ENCODE data around the gene MCM3.

Gene MCM3

GRCh38 chr6:52284460-52285176, at the start of gene MCM3:
TSS of gene MCM3 (minus strand) at chr6:52284742. CDS start at chr6:52284674, 68 bp downstream.
- Histone ChIP-seq H3K36me3 (ENCODE audit: control insufficient read depth in 1 of 2, insufficient read depth in 2 of 2, low read length in 2 of 2) (peaks cover 15 to 29% of the 10 kb centered on the region in 2 donors), H3K27ac (ENCODE audit: low read length) (peak within 1 kb of the TSS; percentile 37), H3K9me3 (ENCODE audit: control insufficient read depth in 1 of 2, low read length in 2 of 2) (no peaks in the 10 kb centered on the region), H3K4me1 (ENCODE audit: control insufficient read depth in 1 of 2, insufficient read depth in 2 of 2, low read length in 2 of 2) (peaks cover 6 to 21% of the 10 kb centered on the region in 2 donors), H3K4me3 (ENCODE audit: low read depth in 1 of 2, low read length in 2 of 2) (peak within 1 kb of the TSS; percentile 78 to 81), H3K27me3 (ENCODE audit: low read depth, low read length) (no peaks in the 10 kb centered on the region)

DNA sequence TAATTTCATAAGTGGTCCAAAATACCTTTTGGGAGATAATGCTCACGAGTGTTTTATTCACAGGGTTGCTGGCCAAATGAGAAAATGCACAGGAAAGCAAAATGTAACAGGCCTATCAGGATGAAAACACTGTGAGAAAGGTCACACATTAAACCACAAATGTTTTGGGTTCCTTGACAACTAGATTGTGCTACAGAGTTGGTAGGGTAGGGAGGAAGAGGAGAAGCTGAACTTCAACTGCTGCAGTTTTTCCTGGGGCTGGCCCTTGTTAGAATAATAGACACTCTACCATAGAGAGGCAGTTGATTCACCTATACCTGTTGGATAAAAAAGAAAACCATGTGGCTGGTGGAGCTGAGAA, 49.3 kb upstream of the MCM3 start:
- H3K36me3 ChIP-seq (ENCODE audit: control insufficient read depth in 1 of 2, insufficient read depth in 2 of 2, low read length in 2 of 2), result no peaks in the 10 kb centered on the region
- H3K27me3 ChIP-seq (ENCODE audit: low read depth, low read length), result no peaks in the 10 kb centered on the region
- no peak overlapping the region for H3K27ac ChIP-seq (ENCODE audit: low read length)
- H3K4me1 ChIP-seq (ENCODE audit: control insufficient read depth in 1 of 2, insufficient read depth in 2 of 2, low read length in 2 of 2), result peaks cover 0 to 4% of the 10 kb centered on the region in 2 donors
- no peaks in the 10 kb centered on the region for H3K9me3 ChIP-seq (ENCODE audit: control insufficient read depth in 1 of 2, low read length in 2 of 2)
- H3K4me3 ChIP-seq (ENCODE audit: low read depth in 1 of 2, low read length in 2 of 2), result no peak overlapping the region

- no peaks in the 10 kb centered on the region for H3K9me3 ChIP-seq (ENCODE audit: control insufficient read depth in 1 of 2, low read length in 2 of 2)
- no peak overlapping the region for H3K27ac ChIP-seq (ENCODE audit: low read length)
- no peaks in the 10 kb centered on the region for H3K27me3 ChIP-seq (ENCODE audit: low read depth, low read length)
- H3K36me3 ChIP-seq (ENCODE audit: control insufficient read depth in 1 of 2, insufficient read depth in 2 of 2, low read length in 2 of 2), result no peaks in the 10 kb centered on the region
- no peak overlapping the region for H3K4me3 ChIP-seq (ENCODE audit: low read depth in 1 of 2, low read length in 2 of 2)
- H3K4me1 ChIP-seq (ENCODE audit: control insufficient read depth in 1 of 2, insufficient read depth in 2 of 2, low read length in 2 of 2), result peaks cover 0 to 4% of the 10 kb centered on the region in 2 donors
Observed at GRCh38 chr6:52331793-52332457, 47.4 kb upstream of the MCM3 start.

DNA sequence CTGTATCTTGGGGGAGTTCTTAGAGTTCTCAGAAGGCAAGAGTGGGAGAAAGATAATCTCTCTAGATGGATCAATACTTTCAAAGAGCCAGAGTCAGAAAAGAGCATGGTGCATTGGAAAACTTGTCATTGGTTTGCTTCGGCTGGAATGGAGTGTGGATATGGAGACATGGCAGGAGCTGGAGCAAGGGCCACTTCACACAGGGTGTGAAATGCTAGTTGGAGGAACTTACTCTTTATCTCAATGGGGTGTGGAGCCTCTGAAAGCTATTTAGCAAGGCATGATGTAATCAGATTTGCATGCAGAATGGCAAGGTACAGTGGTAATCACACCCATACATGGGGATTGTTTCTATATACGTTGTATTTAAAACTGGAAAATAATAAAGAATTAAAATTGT, 45.9 kb upstream of the MCM3 start:
- Histone ChIP-seq H3K36me3 (ENCODE audit: control insufficient read depth in 1 of 2, insufficient read depth in 2 of 2, low read length in 2 of 2) (no peaks in the 10 kb centered on the region), H3K4me1 (ENCODE audit: control insufficient read depth in 1 of 2, insufficient read depth in 2 of 2, low read length in 2 of 2) (peaks cover 0 to 4% of the 10 kb centered on the region in 2 donors), H3K27me3 (ENCODE audit: low read depth, low read length) (no peaks in the 10 kb centered on the region), H3K9me3 (ENCODE audit: control insufficient read depth in 1 of 2, low read length in 2 of 2) (no peaks in the 10 kb centered on the region), H3K27ac (ENCODE audit: low read length) (peak overlapping the region; percentile 27), H3K4me3 (ENCODE audit: low read depth in 1 of 2, low read length in 2 of 2) (no peak overlapping the region)

GRCh38 chr6:52328729-52329128, 44.2 kb upstream of the MCM3 start:
- Histone ChIP-seq H3K9me3 (ENCODE audit: control insufficient read depth in 1 of 2, low read length in 2 of 2) (no peaks in the 10 kb centered on the region), H3K27ac (ENCODE audit: low read length) (no peak overlapping the region), H3K27me3 (ENCODE audit: low read depth, low read length) (no peaks in the 10 kb centered on the region), H3K4me3 (ENCODE audit: low read depth in 1 of 2, low read length in 2 of 2) (no peak overlapping the region), H3K36me3 (ENCODE audit: control insufficient read depth in 1 of 2, insufficient read depth in 2 of 2, low read length in 2 of 2) (no peaks in the 10 kb centered on the region), H3K4me1 (ENCODE audit: control insufficient read depth in 1 of 2, insufficient read depth in 2 of 2, low read length in 2 of 2) (peaks cover 0 to 4% of the 10 kb centered on the region in 2 donors)

DNA sequence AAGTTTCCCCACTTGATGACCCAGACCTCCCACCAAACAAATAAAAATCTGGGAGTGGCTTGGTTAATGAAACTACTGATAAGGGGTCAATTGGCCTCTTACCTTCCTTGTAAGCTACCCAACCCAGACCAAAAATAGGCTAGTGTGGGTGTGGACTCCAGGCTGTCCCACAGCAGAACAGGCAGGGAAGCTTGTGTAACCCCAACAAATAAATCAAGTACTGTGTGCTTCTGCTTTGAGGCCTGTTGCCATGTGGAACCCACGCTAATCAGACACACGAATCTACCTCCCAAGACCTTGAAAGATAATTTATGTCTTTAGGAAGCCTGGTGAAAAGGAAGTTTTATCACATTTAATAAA, 43.7 kb upstream of the MCM3 start:
- no peak overlapping the region for H3K4me3 ChIP-seq (ENCODE audit: low read depth in 1 of 2, low read length in 2 of 2)
- H3K4me1 ChIP-seq (ENCODE audit: control insufficient read depth in 1 of 2, insufficient read depth in 2 of 2, low read length in 2 of 2), result peaks cover 0 to 4% of the 10 kb centered on the region in 2 donors
- H3K27ac ChIP-seq (ENCODE audit: low read length), result no peak overlapping the region
- H3K9me3 ChIP-seq (ENCODE audit: control insufficient read depth in 1 of 2, low read length in 2 of 2), result no peaks in the 10 kb centered on the region
- H3K36me3 ChIP-seq (ENCODE audit: control insufficient read depth in 1 of 2, insufficient read depth in 2 of 2, low read length in 2 of 2), result no peaks in the 10 kb centered on the region
- H3K27me3 ChIP-seq (ENCODE audit: low read depth, low read length), result no peaks in the 10 kb centered on the region

DNA sequence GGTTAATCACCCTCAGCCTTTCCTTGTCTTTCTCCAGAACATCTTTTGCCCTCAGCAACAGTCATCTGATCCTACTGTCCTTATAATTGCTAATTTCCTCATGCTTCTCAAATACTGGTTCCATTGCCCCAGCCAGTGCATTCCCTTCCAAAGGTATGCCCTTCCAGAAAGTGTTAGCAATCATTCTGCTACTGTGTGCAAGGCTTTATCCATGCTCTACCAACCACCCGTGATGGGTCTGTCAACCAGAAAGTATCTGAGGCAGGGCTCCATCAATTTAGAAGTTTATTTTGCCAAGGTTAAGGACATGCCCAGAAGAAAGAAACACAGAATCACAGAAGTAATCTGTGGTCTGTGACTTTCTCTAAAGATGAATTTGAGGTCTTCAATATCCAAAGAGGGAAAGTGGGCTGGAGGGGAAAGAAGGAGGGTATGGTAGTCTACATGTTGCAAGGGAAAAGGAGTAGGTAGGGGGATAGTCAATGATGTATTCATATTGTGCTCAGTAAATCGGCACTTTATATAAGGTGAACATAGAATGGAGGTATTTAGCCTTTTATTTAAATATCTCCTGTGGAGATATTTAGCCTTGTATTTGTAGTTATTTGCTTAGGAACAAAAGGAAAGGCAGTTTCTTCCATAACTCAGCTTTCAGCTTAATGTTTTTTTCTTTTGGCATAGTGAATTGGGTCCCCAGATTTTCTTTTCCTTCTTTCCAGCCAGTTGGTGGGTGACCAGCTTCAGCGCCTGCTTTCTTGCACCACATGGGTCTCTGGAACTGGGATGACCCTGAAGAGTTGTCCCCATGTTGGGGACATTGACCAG, 42.2 kb upstream of the MCM3 start:
- Histone ChIP-seq H3K27ac (ENCODE audit: low read length) (no peak overlapping the region), H3K4me1 (ENCODE audit: control insufficient read depth in 1 of 2, insufficient read depth in 2 of 2, low read length in 2 of 2) (peaks cover 0 to 4% of the 10 kb centered on the region in 2 donors), H3K27me3 (ENCODE audit: low read depth, low read length) (no peaks in the 10 kb centered on the region), H3K9me3 (ENCODE audit: control insufficient read depth in 1 of 2, low read length in 2 of 2) (no peaks in the 10 kb centered on the region), H3K36me3 (ENCODE audit: control insufficient read depth in 1 of 2, insufficient read depth in 2 of 2, low read length in 2 of 2) (no peaks in the 10 kb centered on the region), H3K4me3 (ENCODE audit: low read depth in 1 of 2, low read length in 2 of 2) (no peak overlapping the region)

DNA sequence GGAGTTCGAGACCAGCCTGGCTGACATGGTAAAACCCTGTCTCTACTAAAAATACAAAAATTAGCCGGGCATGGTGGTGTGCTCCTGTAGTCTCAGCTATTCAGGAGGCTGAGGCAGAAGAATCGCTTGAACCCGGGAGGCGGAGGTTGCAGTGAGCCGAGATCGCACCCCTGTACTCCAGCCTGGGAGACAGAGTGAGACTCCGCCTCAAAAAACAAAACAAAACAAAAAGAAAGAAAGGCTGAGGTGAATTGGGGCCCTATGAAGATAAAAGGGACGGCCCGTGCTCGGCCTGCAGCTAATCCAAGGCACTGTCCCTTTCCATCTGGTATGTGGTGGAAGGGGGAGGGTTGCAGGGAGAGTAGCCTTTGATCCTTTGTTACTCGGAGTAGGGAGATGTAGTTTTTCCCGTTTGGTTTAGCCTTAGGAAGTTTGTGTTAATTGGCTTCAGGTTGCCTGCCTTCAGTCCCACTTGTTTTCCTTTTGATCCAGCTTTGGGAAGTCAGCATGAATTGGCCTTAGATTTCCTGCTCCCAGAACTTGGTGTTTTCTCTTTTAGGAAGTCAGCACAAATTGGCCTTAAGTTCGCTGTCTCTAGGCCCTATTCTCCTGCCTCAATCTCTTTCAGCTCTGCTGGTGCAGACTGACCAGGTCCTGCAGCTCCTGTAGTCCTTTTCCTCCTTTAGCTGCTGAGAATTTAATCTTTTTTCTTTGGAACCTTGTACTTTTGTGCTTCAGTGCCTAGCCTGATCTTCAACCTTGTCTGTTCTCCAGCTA, 41.3 kb upstream of the MCM3 start:
- H3K9me3 ChIP-seq (ENCODE audit: control insufficient read depth in 1 of 2, low read length in 2 of 2), result no peaks in the 10 kb centered on the region
- H3K36me3 ChIP-seq (ENCODE audit: control insufficient read depth in 1 of 2, insufficient read depth in 2 of 2, low read length in 2 of 2), result no peaks in the 10 kb centered on the region
- no peak overlapping the region for H3K4me3 ChIP-seq (ENCODE audit: low read depth in 1 of 2, low read length in 2 of 2)
- H3K27ac ChIP-seq (ENCODE audit: low read length), result no peak overlapping the region
- peaks cover 0 to 4% of the 10 kb centered on the region in 2 donors for H3K4me1 ChIP-seq (ENCODE audit: control insufficient read depth in 1 of 2, insufficient read depth in 2 of 2, low read length in 2 of 2)
- no peaks in the 10 kb centered on the region for H3K27me3 ChIP-seq (ENCODE audit: low read depth, low read length)

DNA sequence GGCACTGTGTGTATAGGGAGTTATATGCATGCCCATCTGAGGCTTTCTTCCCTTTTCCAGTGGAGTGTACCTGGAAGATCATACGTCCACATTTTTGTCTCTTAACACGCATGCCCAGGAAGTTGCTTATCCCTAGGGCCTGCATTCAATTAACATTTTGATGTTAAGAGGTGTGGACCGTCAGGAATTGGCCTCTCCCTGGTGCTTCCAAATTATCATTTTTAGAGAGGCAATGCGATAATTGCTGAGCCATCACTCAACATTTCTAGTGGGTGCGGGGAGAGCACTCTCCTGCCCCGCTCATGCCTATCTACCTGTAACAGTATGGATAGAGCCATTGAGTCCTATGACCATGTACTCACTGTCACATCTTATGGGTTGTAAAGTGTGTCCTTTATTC, 39.6 kb upstream of the MCM3 start:
- Histone ChIP-seq H3K4me3 (ENCODE audit: low read depth in 1 of 2, low read length in 2 of 2) (no peak overlapping the region), H3K36me3 (ENCODE audit: control insufficient read depth in 1 of 2, insufficient read depth in 2 of 2, low read length in 2 of 2) (no peaks in the 10 kb centered on the region), H3K9me3 (ENCODE audit: control insufficient read depth in 1 of 2, low read length in 2 of 2) (no peaks in the 10 kb centered on the region), H3K27me3 (ENCODE audit: low read depth, low read length) (no peaks in the 10 kb centered on the region), H3K4me1 (ENCODE audit: control insufficient read depth in 1 of 2, insufficient read depth in 2 of 2, low read length in 2 of 2) (no peaks in the 10 kb centered on the region), H3K27ac (ENCODE audit: low read length) (no peak overlapping the region)

DNA sequence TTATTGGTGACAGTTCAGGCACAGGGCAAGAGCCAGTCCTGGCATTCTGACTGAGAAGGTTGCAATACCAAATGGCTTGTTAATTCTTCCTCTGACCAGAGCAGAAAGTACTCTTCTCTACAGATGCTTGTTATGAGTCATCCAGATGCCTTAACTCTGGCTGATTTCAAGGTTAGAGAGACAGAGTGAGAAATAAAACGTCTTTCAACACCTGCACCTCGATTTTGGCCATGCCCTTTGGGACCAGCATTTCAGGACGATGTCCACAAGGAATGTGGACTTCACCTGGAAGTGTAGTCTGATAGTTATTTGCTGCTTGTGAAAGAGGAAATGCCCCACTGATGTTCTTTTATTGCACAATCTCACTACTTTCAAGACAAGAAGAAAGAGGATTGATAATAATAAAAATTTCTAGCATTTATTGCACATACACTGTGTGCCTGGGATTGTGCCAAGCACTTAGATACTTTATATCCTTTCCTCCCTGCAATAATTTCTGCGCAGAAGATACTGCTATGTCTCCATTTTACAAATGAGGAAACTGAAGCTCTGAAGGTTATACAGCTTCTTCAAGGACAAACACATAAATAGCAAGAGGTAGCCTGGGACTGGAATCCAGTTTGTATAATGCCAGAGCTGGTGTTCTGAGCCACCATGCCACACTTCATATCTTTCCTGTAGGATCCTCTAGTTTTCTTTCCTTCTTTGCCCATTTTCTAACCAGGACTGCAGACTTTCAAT, 33.5 kb upstream of the MCM3 start:
- Histone ChIP-seq H3K9me3 (ENCODE audit: control insufficient read depth in 1 of 2, low read length in 2 of 2) (no peaks in the 10 kb centered on the region), H3K36me3 (ENCODE audit: control insufficient read depth in 1 of 2, insufficient read depth in 2 of 2, low read length in 2 of 2) (no peaks in the 10 kb centered on the region), H3K27me3 (ENCODE audit: low read depth, low read length) (no peaks in the 10 kb centered on the region), H3K4me1 (ENCODE audit: control insufficient read depth in 1 of 2, insufficient read depth in 2 of 2, low read length in 2 of 2) (peaks cover 0 to 5% of the 10 kb centered on the region in 2 donors), H3K27ac (ENCODE audit: low read length) (no peak overlapping the region), H3K4me3 (ENCODE audit: low read depth in 1 of 2, low read length in 2 of 2) (no peak overlapping the region)
